Panc1 (cell line): ENCODE data around the gene DAZAP1.

Source experiments
- POLR2AphosphoS5 ChIP-seq: IDR thresholded peaks from 2 replicates; pipeline ENCODE4 v1.6.1; 2012; ENCODE audit warnings: mild to moderate bottlenecking, low read depth, low read length, moderate library complexity
- TF ChIP-seq, protein P1 (sequence below): fragments of 450-650 bp; IDR thresholded peaks from 2 replicates; pipeline ENCODE4 v1.5.1; 2017; ENCODE audit warnings: mild to moderate bottlenecking

DNA sequence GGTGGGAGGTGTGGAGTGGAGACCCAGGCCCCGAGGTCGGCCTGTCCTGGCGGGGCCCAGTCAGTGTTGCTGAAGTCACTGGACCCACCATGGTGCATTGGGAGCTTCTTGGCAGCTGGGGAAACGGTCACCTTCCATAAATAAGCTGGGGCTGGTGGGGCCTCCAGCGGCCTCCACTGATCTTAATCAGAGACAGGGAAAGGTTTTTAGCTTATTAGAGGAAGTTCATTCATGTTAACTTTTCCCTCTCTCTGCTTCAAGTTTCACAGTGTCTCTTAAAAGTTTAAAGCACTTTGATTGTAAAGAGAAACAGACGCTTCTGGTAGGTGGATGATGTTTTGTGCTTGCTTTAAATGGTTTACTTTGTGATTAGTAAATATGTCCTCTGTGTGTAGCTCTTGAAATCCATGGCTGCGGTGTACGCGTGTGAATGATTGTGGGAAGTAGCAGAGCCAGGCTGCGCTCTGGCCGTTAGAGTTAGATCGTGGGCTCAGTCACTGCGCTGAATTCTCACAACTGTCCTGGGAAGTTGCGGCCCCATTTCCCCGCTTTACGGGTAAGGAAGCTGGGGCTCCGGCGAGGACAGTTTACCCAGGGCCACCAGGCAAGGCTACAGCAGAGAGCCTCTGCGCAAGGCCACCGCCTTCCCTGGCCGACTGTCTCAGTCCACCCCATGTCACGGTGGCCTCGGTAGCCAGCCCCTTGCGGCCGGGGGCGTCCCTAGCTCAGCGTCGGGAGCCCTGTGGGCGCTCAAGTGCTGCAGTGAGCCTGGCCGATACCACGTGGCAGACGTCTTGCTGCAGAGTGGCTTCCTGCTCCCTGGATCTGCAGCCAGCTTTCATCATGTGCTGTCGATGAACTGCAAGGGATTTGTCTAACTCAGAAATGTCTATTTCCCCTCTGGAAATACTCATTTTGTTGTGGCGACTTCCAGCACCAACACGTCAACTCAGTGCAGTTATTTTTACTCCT, 40.2 kb upstream of the DAZAP1 start:
- TF ChIP-seq, protein P1, sequence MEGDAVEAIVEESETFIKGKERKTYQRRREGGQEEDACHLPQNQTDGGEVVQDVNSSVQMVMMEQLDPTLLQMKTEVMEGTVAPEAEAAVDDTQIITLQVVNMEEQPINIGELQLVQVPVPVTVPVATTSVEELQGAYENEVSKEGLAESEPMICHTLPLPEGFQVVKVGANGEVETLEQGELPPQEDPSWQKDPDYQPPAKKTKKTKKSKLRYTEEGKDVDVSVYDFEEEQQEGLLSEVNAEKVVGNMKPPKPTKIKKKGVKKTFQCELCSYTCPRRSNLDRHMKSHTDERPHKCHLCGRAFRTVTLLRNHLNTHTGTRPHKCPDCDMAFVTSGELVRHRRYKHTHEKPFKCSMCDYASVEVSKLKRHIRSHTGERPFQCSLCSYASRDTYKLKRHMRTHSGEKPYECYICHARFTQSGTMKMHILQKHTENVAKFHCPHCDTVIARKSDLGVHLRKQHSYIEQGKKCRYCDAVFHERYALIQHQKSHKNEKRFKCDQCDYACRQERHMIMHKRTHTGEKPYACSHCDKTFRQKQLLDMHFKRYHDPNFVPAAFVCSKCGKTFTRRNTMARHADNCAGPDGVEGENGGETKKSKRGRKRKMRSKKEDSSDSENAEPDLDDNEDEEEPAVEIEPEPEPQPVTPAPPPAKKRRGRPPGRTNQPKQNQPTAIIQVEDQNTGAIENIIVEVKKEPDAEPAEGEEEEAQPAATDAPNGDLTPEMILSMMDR = no peak
- no peak for TF ChIP-seq POLR2AphosphoS5
